Gastrocnemius medialis (tissue), 4 donors: ENCODE measurements around the gene HAGHL. TPM values are rescaled to one million over a fixed set of nuclear protein-coding genes. Genes with fewer than 3 reads are reported as not detected.

Source experiments
- ATAC-seq, 2 donors: fragments of 150-250 bp; one replicate each; pipeline ENCODE4 v1.9.1; 2016
- DNase-seq, 2 donors: peaks; one replicate each; pipeline ENCODE4 v3.0.0-alpha.2; 2019
- H3K27ac ChIP-seq, 4 donors: fragments of 200-600 bp; sonication (generic); 1 replicate in 1 of 4; 2 replicates in 3 of 4; pipeline ENCODE4 v1.5.1; 2016 to 2018; ENCODE audit warnings: mild to moderate bottlenecking in 2 of 4, moderate library complexity in 1 of 4
- H3K27me3 ChIP-seq, 3 donors: fragments of 200-600 bp; sonication (generic) in 2 of 3; 1 replicate in 1 of 3; 2 replicates in 2 of 3; pipeline versions ENCODE4 v1.5.1 to v1.6.0; 2016 to 2019; ENCODE audit warnings: mild to moderate bottlenecking in 1 of 3, moderate library complexity in 1 of 3
- H3K36me3 ChIP-seq, 2 donors: fragments of 200-600 bp; sonication (generic) in 1 of 2; one replicate each; pipeline ENCODE4 v1.5.1; 2017 to 2018
- H3K4me1 ChIP-seq, 2 donors: fragments of 200-600 bp; sonication (generic) in 1 of 2; one replicate each; pipeline ENCODE4 v1.5.1; 2016 to 2017; ENCODE audit warnings: mild to moderate bottlenecking in 2 of 2
- H3K4me3 ChIP-seq, 4 donors: fragments of 200-600 bp; sonication (generic) in 3 of 4; 1 replicate in 1 of 4; 2 replicates in 3 of 4; pipeline ENCODE4 v1.5.1; 2016 to 2019; ENCODE audit warnings: mild to moderate bottlenecking in 2 of 4
- H3K9me3 ChIP-seq, 3 donors: fragments of 200-600 bp; sonication (generic) in 2 of 3; 1 replicate in 1 of 3; 2 replicates in 2 of 3; pipeline ENCODE4 v1.5.1; 2016 to 2019
- POLR2A ChIP-seq, 2 donors: fragments of 450-650 bp; IDR thresholded peaks; one replicate each; pipeline ENCODE4 v1.6.1; 2017; ENCODE audit warnings: antibody characterized with exemption in 2 of 2, mild to moderate bottlenecking in 2 of 2, moderate library complexity in 2 of 2
- in situ Hi-C, 4 donors: fragments of 200-750 bp; cut with MboI; loops; one replicate each; pipeline versions ENCODE4 v1.15.0 to v1.8.0; 2017; ENCODE audit warnings: low sequenced_read_pairs in 4 of 4
- intact Hi-C: fragments of 100-400 bp; cut with DNase I; formaldehyde crosslinking; loops from one replicate; pipeline ENCODE4 v1.15.1; 2023; ENCODE audit warnings: low total_unique reads
- total RNA-seq, 4 donors: library from RNA; depleted of rRNA; stranded (reverse); fragments of >200 nt; gene quantifications; one replicate each; pipeline versions ENCODE4 v1.1.0 to v1.2.3, GENCODE V29; 2016
- TF ChIP-seq, protein P1 (sequence below), 5 experiments: fragments of 450-650 bp in 3 of 5; fragments of 200-600 bp in 2 of 5; sonication (generic) in 2 of 5; IDR thresholded peaks in 4 of 5; conservative IDR thresholded peaks in 1 of 5; 1 replicate in 4 of 5; 2 replicates in 1 of 5; pipeline ENCODE4 v1.5.1; 2016 to 2019; ENCODE audit warnings: antibody characterized with exemption in 5 of 5, mild to moderate bottlenecking in 3 of 5, moderate library complexity in 3 of 5

The HAGHL gene
- total RNA-seq, 4 donors from 2014 or later, result 0.27 to 0.42 TPM; not detected in 2

DNA sequence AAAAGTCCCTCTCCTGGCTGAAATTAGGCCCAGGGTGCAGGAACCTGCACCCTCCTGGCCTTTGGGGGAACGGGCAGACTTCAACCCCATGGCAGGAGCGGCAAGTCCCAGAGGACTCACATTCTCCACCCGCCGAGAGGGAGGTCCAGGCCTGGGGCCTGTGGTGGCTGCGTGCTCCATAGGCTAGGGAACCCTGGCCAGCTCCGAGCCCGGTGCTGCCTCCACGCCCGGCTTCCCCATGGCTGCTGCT lies 793 bp upstream of the HAGHL start:
- TF ChIP-seq, protein P1, sequence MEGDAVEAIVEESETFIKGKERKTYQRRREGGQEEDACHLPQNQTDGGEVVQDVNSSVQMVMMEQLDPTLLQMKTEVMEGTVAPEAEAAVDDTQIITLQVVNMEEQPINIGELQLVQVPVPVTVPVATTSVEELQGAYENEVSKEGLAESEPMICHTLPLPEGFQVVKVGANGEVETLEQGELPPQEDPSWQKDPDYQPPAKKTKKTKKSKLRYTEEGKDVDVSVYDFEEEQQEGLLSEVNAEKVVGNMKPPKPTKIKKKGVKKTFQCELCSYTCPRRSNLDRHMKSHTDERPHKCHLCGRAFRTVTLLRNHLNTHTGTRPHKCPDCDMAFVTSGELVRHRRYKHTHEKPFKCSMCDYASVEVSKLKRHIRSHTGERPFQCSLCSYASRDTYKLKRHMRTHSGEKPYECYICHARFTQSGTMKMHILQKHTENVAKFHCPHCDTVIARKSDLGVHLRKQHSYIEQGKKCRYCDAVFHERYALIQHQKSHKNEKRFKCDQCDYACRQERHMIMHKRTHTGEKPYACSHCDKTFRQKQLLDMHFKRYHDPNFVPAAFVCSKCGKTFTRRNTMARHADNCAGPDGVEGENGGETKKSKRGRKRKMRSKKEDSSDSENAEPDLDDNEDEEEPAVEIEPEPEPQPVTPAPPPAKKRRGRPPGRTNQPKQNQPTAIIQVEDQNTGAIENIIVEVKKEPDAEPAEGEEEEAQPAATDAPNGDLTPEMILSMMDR (IDR thresholded peaks at IDR 0.05 in 4 of 5, conservative IDR thresholded peaks at IDR 0.05 in 1 of 5), result no peak
- TF ChIP-seq POLR2A (IDR thresholded peaks at IDR 0.05), result no peak
- H3K4me1 ChIP-seq, result peaks cover 12 to 16% of the 10 kb centered on the region in 2 donors
- in situ Hi-C loops, result no loop called here
- intact Hi-C loops, result no loop called here
- H3K36me3 ChIP-seq, result peaks cover 0 to 5% of the 10 kb centered on the region in 2 donors
- H3K9me3 ChIP-seq, result no peaks in the 10 kb centered on the region
- no peak for DNase-seq
- H3K4me3 ChIP-seq, result no peak overlapping the region
- H3K27ac ChIP-seq, result no peak overlapping the region
- peaks cover 22 to 38% (median 34%) of the 10 kb centered on the region in 3 donors for H3K27me3 ChIP-seq
- no peak for ATAC-seq

DNA sequence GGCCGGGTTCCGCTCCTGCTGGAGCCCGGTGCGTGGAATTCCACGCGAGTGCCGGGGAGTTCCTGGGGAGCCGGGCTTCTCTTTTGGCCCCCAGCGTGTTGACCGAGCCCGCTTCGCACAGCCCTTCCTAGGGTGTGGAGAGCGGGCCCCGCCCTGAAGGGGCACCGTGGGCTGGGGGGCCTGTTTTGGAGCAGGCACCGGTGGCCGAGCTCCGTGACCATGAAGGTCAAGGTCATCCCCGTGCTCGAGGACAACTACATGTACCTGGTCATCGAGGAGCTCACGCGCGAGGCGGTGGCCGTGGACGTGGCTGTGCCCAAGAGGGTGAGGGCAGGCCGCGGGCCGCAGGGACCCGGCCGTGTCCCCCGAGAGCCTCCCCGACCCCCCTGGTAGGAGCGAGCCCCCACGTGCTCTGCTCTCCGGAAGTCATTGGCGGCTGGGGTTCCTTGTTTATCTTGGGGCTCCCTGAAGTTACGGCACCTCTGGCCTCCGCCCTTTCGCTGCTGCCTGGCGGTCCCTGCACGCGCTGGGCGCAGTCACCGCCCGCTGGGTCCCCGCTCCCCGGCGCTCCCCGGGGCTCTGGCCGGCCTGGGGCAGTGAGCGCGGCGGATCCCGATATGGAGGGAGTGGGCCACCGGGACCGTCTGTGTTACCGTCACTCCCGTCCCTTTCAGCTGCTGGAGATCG lies 528 bp downstream of the HAGHL start:
- no peak overlapping the region for H3K27ac ChIP-seq
- H3K9me3 ChIP-seq, result no peaks in the 10 kb centered on the region
- ATAC-seq, result peak in 1 of 2 donors; percentile 17
- peak overlapping the region; percentile 32 to 55 (median 51) for H3K4me3 ChIP-seq
- intact Hi-C loops (no loop called here), in situ Hi-C loops (no loop called here)
- TF ChIP-seq, protein P1 (IDR thresholded peaks at IDR 0.05 in 4 of 5, conservative IDR thresholded peaks at IDR 0.05 in 1 of 5), result no peak
- peak in 1 of 2 donors; percentile 11 for TF ChIP-seq POLR2A (IDR thresholded peaks at IDR 0.05)
- H3K27me3 ChIP-seq, result peaks cover 22 to 38% (median 34%) of the 10 kb centered on the region in 3 donors
- H3K4me1 ChIP-seq, result peaks cover 6 to 11% of the 10 kb centered on the region in 2 donors
- peaks cover 0 to 12% of the 10 kb centered on the region in 2 donors for H3K36me3 ChIP-seq
- no peak for DNase-seq

DNA sequence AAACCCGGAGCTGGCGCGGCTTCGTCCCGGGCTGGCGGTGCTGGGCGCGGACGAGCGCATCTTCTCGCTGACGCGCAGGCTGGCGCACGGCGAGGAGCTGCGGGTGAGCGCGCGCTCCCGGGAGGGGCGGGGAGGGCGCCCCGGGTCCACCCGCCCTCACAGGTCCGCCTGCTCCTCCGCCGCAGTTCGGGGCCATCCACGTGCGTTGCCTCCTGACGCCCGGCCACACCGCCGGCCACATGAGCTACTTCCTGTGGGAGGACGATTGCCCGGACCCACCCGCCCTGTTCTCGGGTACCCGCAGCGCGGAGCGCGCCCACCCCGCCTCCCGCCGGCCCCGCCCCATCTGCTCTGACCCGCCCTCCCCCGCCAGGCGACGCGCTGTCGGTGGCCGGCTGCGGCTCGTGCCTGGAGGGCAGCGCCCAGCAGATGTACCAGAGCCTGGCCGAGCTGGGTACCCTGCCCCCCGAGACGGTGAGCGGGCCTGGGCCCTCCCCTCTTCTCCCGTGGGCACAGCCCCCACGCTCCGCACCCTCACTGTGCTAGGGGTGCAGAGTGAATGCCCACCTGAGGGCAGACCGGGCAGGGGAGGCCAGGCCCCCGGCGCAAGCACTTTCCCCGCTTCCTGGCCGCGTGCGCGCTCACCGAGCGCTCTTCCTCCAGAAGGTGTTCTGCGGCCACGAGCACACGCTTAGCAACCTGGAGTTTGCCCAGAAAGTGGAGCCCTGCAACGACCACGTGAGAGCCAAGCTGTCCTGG lies 1.4 kb downstream of the HAGHL start:
- Histone ChIP-seq H3K4me3 (peak overlapping the region; percentile 32 to 55 (median 51)), H3K9me3 (no peaks in the 10 kb centered on the region), H3K27ac (no peak overlapping the region), H3K27me3 (peaks cover 22 to 38% (median 34%) of the 10 kb centered on the region in 3 donors), H3K36me3 (peaks cover 0 to 20% of the 10 kb centered on the region in 2 donors), H3K4me1 (peaks cover 6 to 11% of the 10 kb centered on the region in 2 donors)
- intact Hi-C loops, result no loop called here
- in situ Hi-C loops, result no loop called here
- DNase-seq, result no peak
- TF ChIP-seq, protein P1 (IDR thresholded peaks at IDR 0.05 in 4 of 5, conservative IDR thresholded peaks at IDR 0.05 in 1 of 5), result no peak
- TF ChIP-seq POLR2A (IDR thresholded peaks at IDR 0.05), result no peak
- ATAC-seq, result peak in 1 of 2 donors; percentile 7

DNA sequence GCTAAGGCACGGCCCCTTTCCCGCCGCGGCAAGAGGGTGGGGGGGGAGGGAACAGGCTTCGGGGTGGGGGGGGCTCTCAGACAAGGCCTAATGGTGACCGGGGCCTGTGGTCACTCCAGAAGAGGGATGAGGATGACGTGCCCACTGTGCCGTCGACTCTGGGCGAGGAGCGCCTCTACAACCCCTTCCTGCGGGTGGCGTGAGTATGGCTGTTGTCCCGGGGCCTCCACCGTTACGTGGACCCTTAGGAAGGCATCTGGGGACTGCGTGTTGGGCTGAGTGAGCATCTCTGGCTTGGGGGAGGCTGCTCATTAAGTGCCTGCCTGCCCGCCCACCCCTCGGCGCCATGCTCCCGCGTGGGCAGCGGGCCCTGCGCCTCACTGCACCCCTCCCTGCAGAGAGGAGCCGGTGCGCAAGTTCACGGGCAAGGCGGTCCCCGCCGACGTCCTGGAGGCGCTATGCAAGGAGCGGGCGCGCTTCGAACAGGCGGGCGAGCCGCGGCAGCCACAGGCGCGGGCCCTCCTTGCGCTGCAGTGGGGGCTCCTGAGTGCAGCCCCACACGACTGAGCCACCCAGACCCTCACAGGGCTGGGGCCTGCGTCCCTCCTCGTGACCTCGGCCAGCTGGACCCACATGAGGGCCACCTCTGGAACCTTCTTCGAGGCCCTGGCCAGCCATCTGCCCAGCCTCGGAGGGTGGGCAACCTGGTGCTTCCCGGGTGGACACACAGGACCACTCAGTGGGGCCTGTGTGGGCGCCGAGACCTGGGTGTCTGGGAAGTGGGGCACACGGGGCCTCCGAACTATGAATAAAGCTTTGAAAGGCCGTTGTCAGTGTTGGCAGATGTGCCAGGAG lies 2.2 kb downstream of the HAGHL start:
- H3K4me3 ChIP-seq, result no peak overlapping the region
- ATAC-seq (no peak), DNase-seq (no peak)
- H3K36me3 ChIP-seq, result peaks cover 0 to 28% of the 10 kb centered on the region in 2 donors
- TF ChIP-seq, protein P1 (IDR thresholded peaks at IDR 0.05 in 4 of 5, conservative IDR thresholded peaks at IDR 0.05 in 1 of 5), result no peak
- no peak for TF ChIP-seq POLR2A (IDR thresholded peaks at IDR 0.05)
- no peak overlapping the region for H3K27ac ChIP-seq
- H3K27me3 ChIP-seq, result peaks cover 22 to 38% (median 34%) of the 10 kb centered on the region in 3 donors
- H3K9me3 ChIP-seq, result no peaks in the 10 kb centered on the region
- intact Hi-C loops (no loop called here), in situ Hi-C loops (no loop called here)
- H3K4me1 ChIP-seq, result peaks cover 6 to 11% of the 10 kb centered on the region in 2 donors
